IPS DF 6.9 (cell line): Measurements from ENCODE around the gene SLC12A8.

ENCODE experiments used
- DNase-seq: peaks from one replicate; pipeline ENCODE4 v3.0.0-alpha.2; 2013; ENCODE audit warnings: low read depth, low spot score
- H3K27ac ChIP-seq: one replicate; pipeline ENCODE4 v1.5.1; 2013; ENCODE audit warnings: low read length, control low read depth
- H3K27me3 ChIP-seq: 2 replicates; pipeline ENCODE4 v1.6.1; 2013; ENCODE audit warnings: mild to moderate bottlenecking, low read length; ENCODE audit not compliant: control insufficient read depth, insufficient read depth
- H3K36me3 ChIP-seq: 2 replicates; pipeline ENCODE4 v1.6.1; 2013; ENCODE audit warnings: low read length; ENCODE audit not compliant: control insufficient read depth, insufficient read depth
- H3K4me1 ChIP-seq: 2 replicates; pipeline ENCODE4 v1.6.1; 2013; ENCODE audit warnings: low read length; ENCODE audit not compliant: control insufficient read depth, insufficient read depth
- H3K4me3 ChIP-seq: 2 replicates; pipeline ENCODE4 v1.5.1; 2013; ENCODE audit warnings: mild to moderate bottlenecking, low read length
- H3K9me3 ChIP-seq: 2 replicates; pipeline ENCODE4 v1.6.1; 2013; ENCODE audit warnings: low read length, inconsistent platforms; ENCODE audit not compliant: control insufficient read depth, insufficient read depth
- WGBS: extraction: QIAGEN DNeasy Blood & Tissue Kit; methylation state at CpG from one replicate; pipeline ENCODE4 v1.1.7; 2013; ENCODE audit warnings: mixed read lengths, missing lambda C conversion rate; ENCODE audit not compliant: insufficient read length, insufficient coverage; 5-methylcytosine and 5-hydroxymethylcytosine counted together

SLC12A8 gene

DNA sequence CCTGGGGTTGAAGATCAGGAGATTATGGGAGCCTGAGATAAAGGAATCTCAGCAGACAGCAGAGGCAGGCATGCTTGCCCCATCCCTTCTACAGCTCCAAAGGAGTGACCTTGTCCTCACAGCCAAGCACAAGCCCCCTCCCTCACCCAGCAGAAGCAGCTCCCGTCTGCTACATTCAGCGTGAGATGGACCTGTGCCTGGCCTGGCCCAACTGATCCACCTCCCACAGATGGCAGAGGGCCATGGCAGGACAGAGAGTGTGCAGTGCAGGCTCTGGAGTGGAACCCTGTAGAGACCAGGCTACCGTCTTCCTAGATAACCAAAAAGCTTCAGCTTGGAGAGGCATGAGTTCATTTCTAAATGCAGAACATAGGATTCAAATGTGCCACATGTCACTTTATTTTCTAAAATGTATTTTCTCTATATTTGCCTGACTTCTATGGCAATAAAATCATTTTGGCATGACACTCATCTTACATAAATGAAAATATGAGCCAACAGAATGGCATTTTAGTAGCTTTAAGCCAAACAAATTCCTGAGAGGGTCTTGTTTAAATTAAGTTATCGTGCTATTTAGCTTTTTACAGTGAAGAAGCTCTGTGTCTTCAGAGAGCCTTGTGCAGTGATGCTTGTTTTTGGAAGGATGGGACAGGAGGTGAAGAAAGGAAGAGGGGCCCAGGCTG, 43.7 kb downstream of the SLC12A8 start:
- H3K4me3 ChIP-seq, result no peak overlapping the region
- no peak for DNase-seq
- no peaks in the 10 kb centered on the region for H3K27me3 ChIP-seq
- no peaks in the 10 kb centered on the region for H3K36me3 ChIP-seq
- peaks cover 1% of the 10 kb centered on the region; the same call in 1 of the 2 replicates for H3K4me1 ChIP-seq
- no CpG with 5 or more reads among the region's 4 CpGs for WGBS
- H3K9me3 ChIP-seq, result no peaks in the 10 kb centered on the region
- H3K27ac ChIP-seq, result no peak overlapping the region

DNA sequence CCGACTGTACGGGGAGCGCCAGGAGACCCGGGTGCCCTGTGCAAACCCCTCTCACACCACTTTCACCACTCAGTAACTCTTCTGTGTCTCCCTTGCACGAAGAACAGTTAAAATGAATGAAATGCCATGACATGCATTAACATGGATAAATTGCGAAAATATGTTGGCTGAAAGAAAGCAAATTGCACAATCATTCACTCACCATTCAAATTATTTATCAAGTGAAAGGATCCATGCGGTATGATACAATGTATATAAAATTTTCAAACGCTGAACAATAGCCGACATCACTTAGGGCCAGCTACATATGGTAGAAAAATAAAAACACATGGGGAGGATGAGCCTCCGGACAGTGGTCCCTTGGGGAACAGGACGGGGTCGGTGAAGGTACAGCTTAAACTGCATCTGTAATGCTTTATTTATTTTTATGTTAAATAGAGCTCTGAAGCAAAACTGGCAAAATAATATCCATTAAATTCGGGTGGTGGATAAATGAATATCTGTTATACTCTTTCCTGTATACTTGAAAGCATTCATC, 45.9 kb downstream of the SLC12A8 start:
- WGBS, result no CpG with 5 or more reads among the region's 13 CpGs
- Histone ChIP-seq H3K4me3 (no peak overlapping the region), H3K36me3 (no peaks in the 10 kb centered on the region), H3K27ac (no peak overlapping the region), H3K4me1 (peaks cover 1% of the 10 kb centered on the region; the same call in 1 of the 2 replicates), H3K27me3 (no peaks in the 10 kb centered on the region), H3K9me3 (no peaks in the 10 kb centered on the region)
- no peak for DNase-seq

DNA sequence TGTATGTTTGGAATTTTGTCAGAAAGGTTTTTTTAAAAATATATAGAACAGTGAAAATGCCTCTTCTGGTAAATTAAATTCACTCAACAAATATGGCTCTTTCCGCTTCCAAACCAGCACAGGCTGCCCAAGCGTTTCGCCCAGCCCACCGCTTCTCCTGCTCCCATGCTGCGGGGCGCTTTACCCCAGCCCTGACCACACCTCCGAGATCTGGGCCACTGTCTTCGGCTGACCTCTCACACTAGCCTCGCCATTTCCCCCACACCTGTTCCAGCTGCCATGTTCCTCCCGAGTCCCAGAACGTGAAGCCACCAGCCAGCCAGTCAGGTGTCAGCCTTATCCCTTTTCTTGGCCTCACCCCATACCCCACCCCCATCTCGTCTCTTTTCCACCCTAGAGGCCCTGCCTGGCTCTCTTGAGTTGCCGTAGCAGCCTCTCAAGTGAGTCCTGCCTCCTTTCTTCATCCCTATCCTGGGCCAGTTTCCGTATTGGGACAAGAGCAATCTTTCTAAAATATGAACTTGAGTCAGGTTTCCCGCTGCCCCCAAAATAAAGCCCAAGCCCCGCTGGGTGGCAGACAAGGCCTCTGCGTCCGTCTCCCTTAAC, 46.5 kb downstream of the SLC12A8 start:
- DNase-seq, result no peak
- WGBS, result no CpG with 5 or more reads among the region's 18 CpGs
- H3K27me3 ChIP-seq, result no peaks in the 10 kb centered on the region
- no peak overlapping the region for H3K27ac ChIP-seq
- no peaks in the 10 kb centered on the region for H3K36me3 ChIP-seq
- H3K4me3 ChIP-seq, result no peak overlapping the region
- H3K4me1 ChIP-seq, result peaks cover 1% of the 10 kb centered on the region; the same call in 1 of the 2 replicates
- no peaks in the 10 kb centered on the region for H3K9me3 ChIP-seq

DNA sequence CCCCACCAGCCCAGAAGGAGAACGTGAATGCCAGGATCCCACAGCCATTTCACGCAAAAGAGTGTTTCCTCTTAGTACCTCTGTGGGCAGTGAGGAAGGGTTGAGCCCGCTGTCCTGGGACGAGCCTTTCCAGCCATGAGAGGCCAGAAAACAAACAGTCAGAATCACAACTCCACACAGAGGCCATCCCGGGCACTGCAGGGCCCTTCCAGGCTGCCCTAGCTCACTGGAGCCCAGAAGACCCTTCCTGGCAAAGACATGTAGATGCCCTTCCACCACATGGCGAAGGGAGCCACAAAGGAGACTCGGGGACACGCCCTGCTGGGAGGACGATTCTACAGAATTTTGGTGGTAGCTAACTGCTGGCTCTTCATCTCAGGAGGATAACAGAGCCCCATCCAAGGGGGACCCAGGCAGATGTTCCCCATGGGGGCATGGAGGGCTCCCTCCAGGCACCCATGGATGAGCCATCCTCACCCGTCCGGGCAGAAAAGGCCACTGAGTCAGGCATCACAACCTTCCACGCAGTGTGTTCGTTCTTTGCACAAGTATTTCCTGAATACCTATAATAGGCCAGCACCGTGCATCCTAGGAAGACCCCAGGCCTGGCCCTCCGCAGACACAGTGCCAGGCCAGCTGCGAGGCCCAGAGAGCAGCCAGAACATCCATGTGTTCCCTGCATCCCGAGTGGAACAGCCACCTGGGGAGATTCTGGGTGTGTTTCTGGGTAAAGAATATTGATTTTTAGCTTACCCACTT, 47.2 kb downstream of the SLC12A8 start:
- Histone ChIP-seq H3K27ac (no peak overlapping the region), H3K9me3 (no peaks in the 10 kb centered on the region), H3K4me3 (no peak overlapping the region), H3K27me3 (no peaks in the 10 kb centered on the region), H3K36me3 (no peaks in the 10 kb centered on the region), H3K4me1 (peaks cover 1% of the 10 kb centered on the region; the same call in 1 of the 2 replicates)
- WGBS, result no CpG with 5 or more reads among the region's 17 CpGs
- no peak for DNase-seq

DNA sequence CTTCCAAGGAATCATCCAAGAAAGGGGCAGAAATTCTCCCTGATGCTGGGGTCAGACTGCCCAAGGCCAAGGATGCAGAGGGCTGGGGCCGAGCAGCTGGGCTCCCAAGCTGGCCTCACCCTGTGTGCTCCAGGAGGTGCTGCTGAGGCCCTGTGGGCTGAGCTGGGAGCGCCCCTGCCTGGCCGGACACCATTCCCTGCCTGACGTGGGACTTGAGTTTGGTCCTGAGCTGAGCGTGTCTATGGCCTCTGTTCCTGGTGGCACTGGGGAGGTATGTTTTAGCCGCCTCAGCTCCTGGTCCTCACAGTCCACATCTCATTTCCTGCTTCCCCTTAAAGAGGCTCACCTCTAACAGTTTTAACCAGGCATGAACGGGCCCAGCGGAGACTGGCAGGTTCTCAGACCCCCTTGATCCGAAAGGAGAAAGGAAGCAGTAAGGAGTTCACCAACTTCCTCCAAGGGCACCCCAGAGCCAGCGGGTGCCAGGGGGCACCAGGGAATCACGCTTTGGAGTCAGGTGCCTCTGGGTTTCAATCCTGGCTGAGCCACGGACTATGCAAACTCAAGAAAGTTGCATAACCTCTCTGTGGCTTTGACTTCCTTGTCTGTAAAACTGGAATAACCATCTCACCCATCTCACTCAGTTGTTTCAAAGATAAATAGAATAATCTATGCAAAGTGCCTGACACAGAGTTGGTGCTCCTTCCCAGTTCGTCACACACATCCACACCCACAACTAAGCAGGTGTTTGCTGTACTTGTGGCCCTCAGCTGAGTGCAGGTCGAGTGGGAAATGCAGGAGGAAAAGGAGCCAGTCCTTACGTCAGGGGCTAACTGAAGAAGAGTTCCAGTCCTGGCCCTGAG, 48.6 kb downstream of the SLC12A8 start:
- WGBS, result no CpG with 5 or more reads among the region's 15 CpGs
- no peak for DNase-seq
- Histone ChIP-seq H3K27ac (no peak overlapping the region), H3K4me1 (peaks cover 1% of the 10 kb centered on the region; the same call in 1 of the 2 replicates), H3K27me3 (no peaks in the 10 kb centered on the region), H3K9me3 (no peaks in the 10 kb centered on the region), H3K4me3 (no peak overlapping the region), H3K36me3 (no peaks in the 10 kb centered on the region)

DNA sequence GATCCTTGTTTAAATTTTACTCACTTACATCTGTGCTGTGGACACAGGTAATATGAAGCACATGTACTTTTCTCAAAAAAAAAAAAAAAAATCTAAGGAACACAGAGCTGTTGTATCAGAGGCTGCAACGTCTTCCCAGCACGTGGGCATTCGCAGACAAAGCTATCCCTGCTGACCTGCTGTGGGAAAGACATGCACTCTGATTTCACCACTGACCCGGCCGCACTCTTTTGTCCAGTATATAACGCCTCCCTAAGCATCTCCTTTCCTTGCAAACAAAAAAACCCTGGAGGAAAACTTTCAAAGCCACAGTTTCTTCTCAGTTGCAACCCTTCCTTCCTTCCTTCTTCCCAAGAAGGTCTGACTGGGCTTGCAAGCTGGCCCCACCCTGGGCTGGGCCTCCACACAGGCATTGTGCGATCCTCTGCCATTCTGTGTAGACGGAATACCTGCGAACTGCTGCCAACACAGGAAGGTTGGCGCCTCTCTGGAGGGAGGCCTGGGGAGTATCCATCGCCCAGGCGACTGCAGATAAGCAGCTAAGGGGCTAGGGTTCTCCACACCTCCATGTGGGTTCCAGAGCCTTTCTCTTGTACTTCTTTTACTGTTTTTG, 50.8 kb downstream of the SLC12A8 start:
- DNase-seq, result no peak
- H3K27me3 ChIP-seq, result no peaks in the 10 kb centered on the region
- no peak overlapping the region for H3K27ac ChIP-seq
- no peaks in the 10 kb centered on the region for H3K36me3 ChIP-seq
- no peaks in the 10 kb centered on the region for H3K4me1 ChIP-seq
- WGBS, result no CpG with 5 or more reads among the region's 12 CpGs
- H3K4me3 ChIP-seq, result no peak overlapping the region
- H3K9me3 ChIP-seq, result no peaks in the 10 kb centered on the region

DNA sequence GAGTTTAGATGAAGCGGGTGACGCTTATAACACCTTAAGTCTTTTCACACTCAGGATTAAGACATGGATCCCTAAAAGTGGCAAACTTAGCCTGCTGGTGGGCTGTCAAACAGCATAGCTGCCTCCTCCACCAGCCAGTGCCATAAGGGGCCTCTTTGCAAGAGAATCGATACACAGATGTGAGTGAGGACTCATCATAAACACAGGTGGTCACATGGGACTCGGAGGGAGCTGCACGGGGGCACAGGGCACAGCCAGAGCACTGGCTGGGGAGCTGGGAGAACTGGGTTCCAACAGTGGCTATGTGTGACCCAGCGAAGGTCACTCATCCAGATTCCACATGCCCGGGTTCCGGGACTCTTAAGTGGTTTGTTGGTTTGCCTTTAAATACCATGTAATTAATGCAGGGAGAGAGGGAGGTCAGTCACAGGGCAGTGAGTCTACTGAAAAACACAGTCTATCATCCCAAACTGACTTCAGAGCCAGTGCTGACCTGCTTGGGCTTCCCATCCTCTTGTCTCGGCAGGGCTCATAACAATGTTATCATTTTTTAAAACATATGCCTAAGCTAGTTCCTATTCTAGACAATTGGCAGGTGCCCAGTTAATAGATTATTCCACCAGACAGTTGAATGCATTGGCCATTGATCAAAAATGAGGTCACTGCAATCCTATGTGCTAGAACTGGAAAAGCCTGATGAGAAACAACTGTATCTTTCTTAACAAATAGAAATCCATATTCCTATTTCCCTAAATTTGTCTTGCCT, 51.8 kb downstream of the SLC12A8 start:
- Histone ChIP-seq H3K36me3 (no peaks in the 10 kb centered on the region), H3K27ac (no peak overlapping the region), H3K4me1 (peaks cover 2% of the 10 kb centered on the region; the same call in 1 of the 2 replicates), H3K4me3 (no peak overlapping the region), H3K27me3 (no peaks in the 10 kb centered on the region), H3K9me3 (no peaks in the 10 kb centered on the region)
- no peak for DNase-seq
- WGBS, result no CpG with 5 or more reads among the region's 9 CpGs

DNA sequence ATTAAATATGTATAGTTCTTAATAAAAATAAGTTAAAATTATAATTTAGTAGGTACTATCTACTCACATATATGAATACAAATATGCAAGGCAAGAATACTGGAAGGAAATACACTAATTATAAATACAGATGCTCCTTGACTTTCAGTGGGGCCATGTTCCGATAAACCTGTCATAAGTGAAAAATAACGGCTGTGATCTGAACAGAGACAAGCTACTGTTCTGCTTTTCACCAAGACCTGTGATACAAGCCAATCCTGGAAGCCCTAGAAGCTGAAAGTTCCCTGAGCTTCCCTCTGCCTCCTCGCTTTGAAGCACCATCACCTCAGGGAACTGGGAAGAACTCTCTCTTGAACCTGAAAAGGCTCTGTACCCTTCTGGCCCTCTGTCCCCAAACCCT, 55.4 kb downstream of the SLC12A8 start:
- Histone ChIP-seq H3K4me3 (no peak overlapping the region), H3K4me1 (peaks cover 2% of the 10 kb centered on the region; the same call in 1 of the 2 replicates), H3K27me3 (no peaks in the 10 kb centered on the region), H3K36me3 (no peaks in the 10 kb centered on the region), H3K27ac (no peak overlapping the region), H3K9me3 (no peaks in the 10 kb centered on the region)
- DNase-seq, result no peak
- no CpG with 5 or more reads among the region's 3 CpGs for WGBS

DNA sequence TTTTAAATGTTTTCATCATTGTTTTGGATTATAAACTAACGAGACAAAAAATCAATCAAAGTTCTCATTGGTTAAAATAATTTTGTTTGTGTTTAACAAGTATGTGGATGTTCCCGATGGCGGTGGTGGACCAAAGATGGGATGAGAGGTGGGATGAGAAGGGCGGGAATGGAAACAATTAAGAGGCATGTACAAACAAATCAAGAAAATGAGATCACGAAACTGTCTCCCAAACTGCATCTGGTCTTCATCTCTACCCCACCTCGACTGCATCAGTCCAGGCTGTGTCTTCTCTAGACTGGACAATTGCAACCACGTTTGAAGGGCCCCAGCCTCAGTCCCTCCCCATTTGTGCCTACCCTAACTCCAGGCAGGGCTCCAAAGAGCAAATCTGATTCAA, 56.1 kb downstream of the SLC12A8 start:
- Histone ChIP-seq H3K9me3 (no peaks in the 10 kb centered on the region), H3K27me3 (no peaks in the 10 kb centered on the region), H3K27ac (no peak overlapping the region), H3K4me3 (no peak overlapping the region), H3K36me3 (no peaks in the 10 kb centered on the region), H3K4me1 (peaks cover 2% of the 10 kb centered on the region; the same call in 1 of the 2 replicates)
- no CpG with 5 or more reads among the region's 7 CpGs for WGBS
- DNase-seq, result no peak
